Endometrium (tissue), 2 donors: Measurements from ENCODE around the gene CPLX3.
"Not testable (repeated sequence)": the region's sequence is repeated elsewhere in the genome, so short reads cannot be mapped to it uniquely, and the experiment has no call there.

Source experiments
- FAIRE-seq: peaks from 2 replicates; lab custom pipeline; 2012; peaks lifted over from hg19 to GRCh38; lab: Jason Lieb, UNC
- donor health status: control.
- donor health status: control.

The CPLX3 gene, protein sequence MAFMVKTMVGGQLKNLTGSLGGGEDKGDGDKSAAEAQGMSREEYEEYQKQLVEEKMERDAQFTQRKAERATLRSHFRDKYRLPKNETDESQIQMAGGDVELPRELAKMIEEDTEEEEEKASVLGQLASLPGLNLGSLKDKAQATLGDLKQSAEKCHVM

DNA sequence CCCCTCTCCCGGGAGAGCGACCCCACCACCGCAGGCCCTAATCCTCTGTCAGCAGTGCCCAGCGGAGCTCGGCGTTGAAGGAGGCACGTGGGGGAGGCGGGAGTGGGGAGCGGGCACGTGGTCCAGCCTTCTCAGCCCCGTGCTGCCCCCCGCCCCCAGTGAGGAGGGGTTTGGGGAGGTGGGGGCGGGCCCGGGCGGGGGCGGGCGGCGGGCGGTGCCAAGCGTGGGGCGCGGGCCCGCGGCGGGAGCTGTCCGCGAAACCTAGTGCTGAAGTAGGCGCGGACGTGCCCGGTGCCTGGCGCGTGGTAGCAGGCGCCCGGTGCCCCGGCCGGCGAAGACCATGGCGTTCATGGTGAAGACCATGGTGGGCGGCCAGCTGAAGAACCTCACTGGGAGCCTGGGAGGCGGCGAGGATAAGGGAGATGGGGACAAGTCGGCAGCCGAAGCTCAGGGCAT is at the start of gene CPLX3:
TSS of gene CPLX3 (plus strand) at position 264 of the 456 bp plus-strand sequence. CDS start at position 341, 77 bp downstream.
- FAIRE-seq, result no peak

DNA sequence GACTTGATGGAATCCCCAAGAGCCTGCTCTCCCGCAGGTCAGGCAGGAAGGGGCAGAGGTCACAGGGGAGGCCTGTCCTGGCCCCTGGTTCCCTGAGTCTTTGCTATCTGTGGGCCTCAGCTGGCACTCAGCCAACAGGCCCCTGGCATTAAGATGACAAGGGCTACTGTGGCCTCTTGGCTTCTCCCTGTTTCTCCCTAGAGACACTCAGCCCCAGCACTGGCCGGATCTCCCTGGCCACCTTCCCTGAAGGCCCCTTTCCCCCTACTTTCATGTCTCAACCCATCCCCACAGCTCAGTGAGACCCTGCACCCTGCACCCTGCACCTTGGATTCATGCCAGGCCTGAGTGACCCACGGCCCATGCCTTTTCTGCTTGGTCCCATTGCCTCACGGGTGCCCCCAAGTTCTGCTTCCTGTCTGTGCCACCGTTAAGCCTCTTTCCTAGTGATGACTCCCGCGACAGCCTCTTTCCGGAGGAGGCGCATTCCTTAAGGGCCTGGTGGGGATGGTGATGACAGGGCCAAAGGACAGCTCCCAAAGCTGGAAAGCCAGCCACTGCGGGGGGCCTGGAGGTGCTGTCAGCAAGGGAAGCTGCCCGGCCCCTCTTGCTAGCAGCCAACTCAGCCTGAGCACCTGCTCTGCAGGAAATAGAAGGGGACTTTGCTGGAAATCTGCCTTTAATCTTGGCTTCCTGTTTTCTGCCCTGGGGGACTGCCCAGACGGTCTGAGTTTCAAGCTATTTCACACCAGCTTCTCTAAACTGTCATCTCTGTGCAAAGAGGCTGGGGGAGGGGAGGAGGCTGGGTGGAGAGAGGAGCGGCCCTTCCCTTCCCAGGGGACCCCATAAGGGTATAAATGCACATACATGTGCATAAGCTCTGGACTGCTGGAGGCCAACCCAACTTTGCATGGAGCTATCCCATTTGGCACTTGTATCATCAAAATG is 49.3 kb upstream of the CPLX3 start:
- no peak for FAIRE-seq

DNA sequence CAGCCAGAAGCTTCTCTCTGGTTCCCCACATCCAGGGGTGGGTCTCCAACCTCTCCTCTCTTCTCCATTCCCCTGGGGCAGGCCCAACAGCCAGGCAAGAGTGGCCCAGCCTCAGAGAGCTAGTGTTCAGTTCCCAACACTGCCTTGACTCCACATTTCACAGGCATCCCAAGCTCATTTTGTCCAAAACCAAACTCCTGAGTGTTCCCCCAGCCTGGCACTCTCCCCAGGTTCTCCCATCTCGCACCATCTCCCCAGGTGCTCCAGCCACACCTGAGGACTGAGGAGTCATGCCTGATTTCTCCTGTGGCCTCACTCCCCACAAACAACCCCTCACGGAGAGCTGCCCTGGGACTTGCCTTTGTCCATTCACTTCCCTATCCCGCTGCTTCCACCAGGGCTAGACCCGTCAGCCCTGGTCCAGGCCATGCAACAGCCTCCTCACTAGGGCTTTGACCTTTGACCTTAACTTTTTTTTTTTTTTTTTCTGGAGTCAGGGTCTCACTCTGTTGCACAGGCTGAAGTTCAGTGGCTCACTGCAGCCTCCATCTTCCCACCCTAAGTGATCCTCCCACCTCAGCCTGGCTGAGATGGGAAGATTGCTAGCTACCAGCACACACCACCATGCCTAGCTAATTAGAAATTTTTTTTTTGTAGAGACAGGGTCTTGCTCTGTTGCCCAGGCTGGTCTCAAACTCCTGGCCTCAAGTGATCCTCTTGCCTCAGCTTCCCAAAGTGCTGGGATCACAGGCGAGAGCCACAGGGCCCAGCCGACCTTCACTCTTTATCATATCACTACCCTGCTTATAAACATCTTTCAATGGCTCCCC is 48.4 kb upstream of the CPLX3 start:
- FAIRE-seq, result no peak

DNA sequence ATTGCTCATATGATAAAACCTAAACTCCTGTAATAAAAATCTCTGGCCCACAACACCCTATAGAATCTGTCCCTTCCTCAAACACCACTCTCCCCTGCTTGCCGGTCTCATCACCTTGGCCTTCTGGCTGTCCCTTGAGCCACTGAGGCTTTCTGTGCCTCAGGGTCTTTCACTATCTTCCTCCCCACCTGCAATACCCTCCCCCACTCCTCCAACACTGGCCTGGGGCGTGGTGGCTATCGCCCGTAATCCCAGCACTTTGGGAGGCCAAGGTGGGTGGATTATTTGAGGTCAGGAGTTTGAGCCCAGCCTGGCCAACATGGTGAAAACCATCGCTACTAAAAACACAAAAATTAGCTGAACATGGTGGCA is 47.8 kb upstream of the CPLX3 start:
- FAIRE-seq, result no peak

DNA sequence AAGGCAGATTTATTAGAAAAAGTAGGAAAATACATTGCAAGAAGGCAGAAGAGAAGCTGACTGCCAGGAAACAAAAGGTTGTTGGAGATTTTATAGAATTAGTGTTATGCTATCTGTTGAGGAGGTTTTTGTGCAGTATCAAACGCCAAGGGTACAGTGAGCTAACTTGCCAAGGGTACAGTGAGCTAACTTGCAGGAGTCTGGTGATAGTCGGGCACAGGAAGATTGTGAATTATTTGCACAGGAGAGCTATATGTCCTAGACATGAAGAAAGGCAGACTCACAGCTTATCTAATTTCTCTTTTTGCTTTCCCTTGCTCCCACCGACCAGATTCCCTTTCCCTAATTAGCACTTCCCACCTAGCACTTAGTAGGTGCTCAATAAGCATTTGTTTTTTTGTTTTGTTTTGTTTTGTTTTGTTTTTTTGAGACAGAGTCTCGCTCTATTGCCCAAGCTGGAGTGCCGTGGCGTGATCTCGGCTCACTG is 47.2 kb upstream of the CPLX3 start:
- no peak for FAIRE-seq

DNA sequence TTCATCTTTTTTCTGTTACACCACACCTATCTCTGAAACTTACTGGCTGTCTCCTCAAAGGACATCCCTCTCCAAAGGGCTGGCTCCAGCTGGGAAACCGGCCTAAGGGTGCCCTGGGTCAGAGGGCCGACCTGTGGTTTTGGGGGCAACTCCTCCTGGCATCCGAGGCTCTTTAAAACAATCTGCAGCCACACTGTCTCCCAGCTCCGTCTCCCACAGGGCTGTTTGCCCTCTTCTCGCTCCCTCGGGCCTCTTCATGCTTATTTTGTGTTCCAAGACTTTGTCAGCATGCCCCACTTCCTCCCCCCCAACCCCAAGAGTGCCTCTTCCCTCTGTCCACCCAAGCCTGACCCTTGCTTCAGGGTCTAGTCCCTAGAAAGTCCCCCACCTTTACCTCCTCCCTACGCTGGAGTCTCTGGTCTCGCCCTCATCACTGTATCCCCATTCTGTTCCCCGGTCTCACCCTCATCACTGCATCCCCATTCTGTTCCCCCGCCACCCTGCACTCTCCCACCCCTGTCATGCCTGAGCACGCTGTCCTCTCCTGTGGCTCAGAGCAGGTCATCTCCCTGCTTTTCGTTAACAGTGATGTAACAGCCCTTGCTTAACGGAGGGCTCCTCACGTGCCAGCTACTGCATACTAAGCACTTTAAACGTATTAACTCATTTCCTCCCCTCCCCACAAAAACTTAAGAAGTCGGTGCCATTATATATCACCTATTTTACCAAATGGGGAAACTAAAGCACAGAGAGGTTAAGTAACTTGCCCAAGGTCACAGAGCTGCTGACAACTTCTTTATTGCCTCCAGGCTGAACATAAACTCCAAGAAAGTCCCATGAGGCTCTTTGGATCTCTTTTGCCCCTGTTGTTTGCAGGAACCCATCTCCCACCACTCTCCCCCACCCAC is 45.6 kb upstream of the CPLX3 start:
- FAIRE-seq, result no peak

DNA sequence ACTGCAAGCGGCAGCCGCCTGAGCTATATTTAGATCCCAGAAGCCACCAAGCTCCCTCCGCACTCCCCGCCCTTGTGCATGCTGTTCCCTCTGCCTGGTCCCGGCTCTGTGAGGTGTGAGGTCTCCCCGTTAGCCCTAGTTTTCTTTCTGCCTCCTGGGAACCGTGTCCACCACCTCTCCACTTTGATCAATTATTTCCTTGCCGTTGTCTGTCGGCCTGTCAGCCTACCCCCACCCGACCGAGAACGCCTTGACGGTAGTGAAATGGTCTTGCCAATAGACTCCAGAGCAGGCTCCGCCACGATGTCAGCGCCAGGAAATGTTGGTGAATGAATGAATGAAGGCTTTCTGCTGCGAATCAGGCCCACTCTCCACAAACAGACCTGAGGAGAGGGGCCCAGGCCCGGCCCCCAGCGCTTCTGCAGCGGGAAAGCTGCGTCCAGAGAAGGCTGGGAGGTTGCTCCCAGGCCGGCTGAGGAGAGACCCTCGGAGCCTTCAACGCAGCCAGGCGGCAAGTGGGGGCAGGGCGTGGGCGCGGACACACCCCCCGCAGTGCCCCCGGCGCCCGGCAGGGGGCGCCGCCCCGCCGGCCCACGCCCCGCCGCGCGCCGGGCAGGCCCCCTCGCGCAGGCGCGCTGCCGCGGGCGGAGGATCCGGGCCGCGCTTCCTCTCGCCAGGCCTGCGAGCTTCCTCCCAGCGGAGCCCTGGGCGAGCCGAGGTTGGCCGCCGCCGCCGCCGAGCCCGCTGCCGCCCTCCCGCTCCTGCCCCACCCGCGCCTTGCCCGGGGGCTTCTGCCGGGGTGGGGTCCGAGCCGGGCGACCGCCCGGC is 44.8 kb upstream of the CPLX3 start, which contains the start of gene CSK:
TSS of gene CSK (plus strand) at position 650 of the 828 bp plus-strand sequence. CDS start 16,218 bp downstream, outside the sequence.
- FAIRE-seq, result no peak

DNA sequence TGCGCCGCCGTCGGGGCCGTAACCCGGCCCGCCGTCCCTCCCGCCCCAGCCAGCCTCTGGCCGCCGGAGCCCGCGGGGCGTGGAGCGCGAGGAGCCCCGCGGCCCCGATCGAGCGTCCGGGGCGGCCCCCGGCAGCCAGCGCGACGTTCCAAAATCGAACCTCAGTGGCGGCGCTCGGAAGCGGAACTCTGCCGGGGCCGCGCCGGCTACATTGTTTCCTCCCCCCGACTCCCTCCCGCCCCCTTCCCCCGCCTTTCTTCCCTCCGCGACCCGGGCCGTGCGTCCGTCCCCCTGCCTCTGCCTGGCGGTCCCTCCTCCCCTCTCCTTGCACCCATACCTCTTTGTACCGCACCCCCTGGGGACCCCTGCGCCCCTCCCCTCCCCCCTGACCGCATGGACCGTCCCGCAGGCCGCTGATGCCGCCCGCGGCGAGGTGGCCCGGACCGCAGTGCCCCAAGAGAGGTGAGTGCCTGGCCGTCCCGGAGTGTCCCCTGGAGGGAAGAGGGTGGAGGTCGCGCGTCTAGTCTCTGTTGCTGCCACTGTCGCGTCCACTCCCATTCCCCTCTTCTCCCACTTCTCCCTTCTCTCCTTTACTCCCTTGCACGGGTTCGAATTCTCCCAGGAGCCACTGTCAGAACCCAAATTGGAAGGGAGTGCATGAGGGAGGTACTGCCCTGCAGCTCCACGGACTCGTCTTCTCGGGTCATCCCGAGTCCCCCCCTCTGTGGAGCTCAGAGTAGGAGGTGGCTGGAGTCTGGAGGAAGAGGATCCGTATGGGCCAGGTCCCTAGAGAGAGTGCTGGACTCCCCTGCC is 44.0 kb upstream of the CPLX3 start:
- FAIRE-seq, result no peak

DNA sequence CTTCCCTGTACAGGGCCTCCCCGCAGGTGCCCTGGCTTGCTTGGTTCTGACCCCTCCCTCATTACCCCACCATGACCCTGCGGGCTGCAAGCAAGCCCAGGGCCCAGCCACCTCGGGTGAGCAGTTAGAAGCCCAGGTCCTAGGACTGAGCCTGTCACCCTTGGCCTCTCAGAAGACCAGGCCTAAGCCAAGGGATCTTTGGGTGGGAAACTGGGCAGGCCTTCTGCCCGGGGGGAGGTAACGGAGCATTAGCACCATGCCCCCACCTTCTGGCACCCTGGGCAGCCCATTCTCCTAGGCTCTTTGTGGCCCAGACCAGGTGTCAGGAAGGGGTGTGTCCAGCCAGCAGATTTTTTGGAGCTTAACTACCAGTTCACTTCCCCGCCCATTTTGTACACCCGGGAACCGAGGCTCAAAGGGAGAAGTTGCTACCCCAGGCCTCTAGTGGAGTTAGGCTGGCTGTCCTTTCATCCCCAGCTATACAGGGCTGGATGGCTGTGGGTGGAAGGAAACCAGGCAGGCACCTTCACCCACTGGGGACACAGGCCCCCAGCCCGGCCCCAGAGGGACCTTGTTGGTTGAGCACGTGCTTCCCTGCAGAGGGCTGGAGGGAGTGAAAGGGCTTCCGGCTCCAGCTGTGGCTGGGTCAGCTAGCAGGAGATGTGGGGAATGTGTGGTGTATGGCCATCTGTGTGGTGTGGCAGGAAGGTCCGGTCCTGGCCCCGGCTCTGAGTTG is 43.2 kb upstream of the CPLX3 start:
- no peak for FAIRE-seq

DNA sequence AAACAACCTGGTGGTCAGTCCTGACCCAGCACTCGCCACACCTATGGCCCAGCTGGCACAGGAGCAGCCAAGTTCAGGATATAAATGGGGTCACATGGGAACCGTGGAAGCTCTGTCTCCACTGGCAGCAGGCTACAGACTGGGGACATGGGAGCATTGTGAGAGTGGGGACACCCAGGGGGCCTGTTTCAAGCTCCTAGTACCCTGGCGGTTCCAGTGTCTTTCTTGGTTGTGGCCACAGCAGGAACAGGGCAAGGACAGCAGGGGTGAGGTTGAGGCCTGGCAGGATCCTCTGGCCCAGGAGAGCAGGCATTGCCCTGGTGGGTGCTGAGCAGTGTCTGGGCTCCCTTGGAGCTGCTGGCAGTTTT is 42.6 kb upstream of the CPLX3 start:
- FAIRE-seq, result no peak

DNA sequence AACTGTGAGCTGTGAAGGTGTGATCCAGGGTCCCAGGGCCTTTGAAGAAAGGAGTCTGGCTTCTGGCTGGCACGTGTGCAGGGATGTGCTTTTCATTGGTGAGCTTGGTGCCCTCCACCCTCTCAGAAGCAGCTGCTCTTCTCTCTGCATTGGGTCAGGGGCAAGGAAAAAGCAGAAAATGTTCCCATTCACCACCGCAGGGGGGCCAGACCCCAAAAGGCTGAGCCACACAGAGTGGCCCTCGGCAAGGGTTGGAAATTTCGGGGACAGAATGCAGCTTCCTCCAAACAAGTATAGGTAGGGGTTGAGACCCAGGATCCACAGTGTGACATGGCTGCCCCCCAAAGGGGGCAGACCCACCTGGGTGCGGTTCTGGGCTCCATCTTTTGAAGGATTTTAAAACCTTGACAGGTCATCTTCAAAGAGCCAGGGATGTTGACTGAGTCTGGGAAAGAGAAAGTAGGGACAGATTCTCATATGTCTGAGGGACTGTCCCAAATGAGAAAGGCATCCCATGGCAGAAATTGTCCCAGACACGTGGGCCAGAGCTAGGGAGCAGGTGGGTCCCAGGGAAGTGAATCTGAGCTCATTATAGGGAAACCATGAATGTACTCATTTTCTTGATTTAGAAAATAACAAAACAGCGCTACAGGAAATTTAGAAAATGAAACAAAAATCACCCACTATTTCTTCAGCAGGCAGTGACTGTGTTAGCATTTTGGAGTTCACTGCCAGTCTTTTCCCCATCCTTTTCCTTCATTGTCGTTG is 41.8 kb upstream of the CPLX3 start:
- no peak for FAIRE-seq

DNA sequence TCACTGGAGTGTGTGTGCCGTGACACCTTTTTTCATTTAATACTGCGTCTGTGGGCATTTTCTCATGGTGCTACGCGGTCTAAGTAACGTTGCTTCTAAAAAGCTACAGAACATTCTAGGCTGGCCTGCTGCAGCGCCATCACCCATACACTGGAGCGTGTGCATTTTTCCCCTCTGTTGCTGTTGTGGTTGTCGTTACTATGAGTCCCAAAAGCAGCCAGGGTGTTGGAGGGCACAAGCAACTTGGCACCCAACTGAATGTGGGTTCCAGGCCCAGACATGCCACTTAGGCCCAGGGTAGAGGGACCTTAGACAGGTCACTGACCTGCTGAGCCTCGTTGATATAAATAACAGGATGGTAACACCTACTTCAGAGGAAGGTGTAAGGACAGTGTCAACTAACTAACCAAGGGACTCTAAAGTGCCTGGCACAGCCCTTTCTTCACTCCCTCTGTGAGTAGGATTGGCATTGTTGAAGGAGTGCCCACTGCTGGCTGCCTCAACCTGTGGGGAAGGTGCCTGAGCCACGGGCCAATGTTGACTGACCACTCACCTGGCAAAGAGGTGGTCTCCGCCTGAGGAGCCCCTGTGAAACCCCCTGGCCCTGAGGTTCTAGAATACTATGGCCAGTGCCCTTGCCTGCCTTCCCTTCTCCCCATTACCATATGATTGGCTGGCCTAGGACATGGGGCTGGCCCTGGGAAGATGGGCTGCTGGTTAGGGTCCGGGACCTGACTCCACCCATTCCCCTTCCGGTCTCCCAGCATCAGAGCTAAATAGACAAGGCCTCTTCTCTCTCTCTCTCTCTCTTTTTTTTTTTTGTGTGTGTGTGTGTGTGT is 41.0 kb upstream of the CPLX3 start:
- FAIRE-seq, result no peak

DNA sequence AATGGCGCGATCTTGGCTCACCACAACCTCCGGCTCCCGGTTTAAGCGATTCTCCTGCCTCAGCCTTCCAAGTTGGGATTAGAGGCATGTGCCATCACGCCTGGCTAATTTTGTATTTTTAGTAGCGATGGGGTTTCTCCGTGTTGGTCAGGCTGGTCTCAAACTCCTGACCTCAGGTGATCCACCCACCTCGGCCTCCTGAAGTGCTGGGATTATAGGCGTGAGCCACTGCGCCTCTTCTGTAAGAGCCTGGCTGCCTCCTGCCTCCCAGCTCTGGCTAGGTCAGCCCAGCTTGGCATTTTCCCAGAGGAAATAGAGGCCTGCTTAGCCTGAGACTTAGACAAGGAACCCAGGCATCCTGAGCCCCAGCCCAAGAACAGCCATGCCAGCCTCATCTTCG is 40.3 kb upstream of the CPLX3 start:
- FAIRE-seq, result not testable (repeated sequence)

DNA sequence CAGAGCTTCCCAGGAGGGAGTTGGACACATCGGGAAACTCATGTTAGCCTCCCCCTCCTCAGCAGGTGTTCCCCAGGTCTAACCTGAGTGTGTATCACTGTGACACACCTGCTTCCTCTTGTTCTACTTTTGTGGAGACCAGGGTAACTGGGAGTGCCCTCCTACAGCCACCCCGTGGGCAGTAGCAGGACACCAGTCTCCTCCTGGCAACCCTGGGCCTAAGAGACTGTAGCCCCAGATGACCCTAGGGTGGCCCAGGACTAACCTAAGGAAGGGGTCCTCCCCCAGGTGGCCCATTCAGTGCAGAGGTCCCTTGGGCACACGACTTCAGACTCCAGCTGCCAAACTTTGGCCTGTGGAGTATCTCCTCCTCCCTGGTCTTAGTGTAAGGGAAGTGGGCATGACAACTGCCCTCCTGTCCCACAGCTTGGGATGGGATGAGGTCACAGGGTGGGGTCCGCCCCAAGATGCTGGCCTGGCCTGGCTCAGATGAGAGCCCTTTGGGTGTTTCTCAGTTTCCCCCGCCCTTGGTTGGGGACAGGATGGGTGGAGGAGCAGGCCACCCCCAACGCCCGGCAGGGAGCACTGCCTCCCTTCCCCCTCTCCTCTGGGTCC is 39.8 kb upstream of the CPLX3 start:
- no peak for FAIRE-seq

DNA sequence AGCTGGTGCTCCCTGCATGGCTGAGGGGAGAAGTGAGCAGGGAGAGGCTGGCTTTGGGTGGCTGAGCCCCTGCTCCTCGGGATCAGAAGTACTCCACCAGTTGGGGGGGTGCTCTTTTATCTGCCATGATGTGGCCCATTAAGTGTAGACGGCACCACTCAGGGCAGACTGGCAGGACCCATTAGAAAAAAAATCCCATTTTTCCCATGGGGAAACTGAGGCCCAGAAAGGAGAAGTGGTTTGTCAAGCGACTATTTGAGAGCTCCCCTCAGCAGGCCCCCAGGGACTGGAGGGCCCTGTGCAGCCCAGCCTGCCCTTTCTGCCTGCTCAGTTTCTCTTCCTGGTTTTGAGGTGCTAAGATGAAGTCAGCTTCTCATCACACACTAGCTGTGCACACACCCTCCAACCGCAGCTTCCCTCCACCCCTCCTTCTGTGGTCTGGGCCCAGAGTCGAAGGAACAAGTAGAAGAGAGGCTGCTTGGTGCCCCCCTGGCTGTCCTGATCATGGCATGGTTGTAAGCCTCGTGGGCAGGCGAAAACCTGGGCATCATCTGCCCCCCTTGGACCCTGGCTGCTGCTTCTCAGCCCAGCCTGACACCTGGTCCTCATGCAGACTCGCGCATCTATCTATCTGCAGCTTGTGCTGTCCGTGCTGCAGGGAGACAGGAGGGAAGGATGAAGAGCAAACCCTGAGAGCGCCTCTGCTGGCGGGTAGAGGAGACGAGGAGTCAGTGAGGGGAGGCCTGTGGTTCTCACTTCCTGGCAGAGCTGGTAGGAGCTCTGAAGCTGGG is 39.0 kb upstream of the CPLX3 start:
- no peak for FAIRE-seq
